Esophagus squamous epithelium (tissue), 4 donors: Measurements from ENCODE around the gene SERPINC1.

Experiments
- POLR2A ChIP-seq, 4 donors: fragments of 450-650 bp; IDR thresholded peaks; one replicate each; pipeline ENCODE4 v1.6.1; 2017; ENCODE audit warnings: antibody characterized with exemption in 4 of 4, mild to moderate bottlenecking in 4 of 4, moderate library complexity in 3 of 4
- TF ChIP-seq, protein P1 (sequence below), 6 experiments: fragments of 450-650 bp in 4 of 6; fragments of 200-600 bp in 2 of 6; sonication (generic) in 2 of 6; IDR thresholded peaks; one replicate each; pipeline ENCODE4 v1.5.1; 2016 to 2019; ENCODE audit warnings: antibody characterized with exemption in 6 of 6, mild to moderate bottlenecking in 4 of 6, moderate library complexity in 4 of 6

DNA sequence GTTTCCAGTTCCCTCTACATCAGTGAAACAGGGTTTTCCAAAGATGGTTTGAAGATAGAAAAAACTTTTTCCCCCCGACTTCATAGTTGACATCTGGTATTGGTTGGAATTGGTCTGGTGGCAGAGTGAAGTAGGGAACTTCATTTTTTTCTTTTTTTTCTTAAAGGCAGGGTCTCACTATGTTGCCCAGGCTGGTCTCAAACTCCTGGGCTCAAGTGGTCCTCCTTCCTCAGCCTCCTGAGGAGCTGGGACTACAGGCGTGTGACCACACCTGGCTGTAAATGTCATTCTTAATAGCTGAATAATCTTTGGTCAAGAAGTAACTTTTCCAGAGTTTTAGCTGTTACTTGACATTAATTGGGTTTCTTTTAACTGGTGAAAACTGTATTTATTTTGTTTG, 27.2 kb downstream of the SERPINC1 start:
- TF ChIP-seq, protein P1, sequence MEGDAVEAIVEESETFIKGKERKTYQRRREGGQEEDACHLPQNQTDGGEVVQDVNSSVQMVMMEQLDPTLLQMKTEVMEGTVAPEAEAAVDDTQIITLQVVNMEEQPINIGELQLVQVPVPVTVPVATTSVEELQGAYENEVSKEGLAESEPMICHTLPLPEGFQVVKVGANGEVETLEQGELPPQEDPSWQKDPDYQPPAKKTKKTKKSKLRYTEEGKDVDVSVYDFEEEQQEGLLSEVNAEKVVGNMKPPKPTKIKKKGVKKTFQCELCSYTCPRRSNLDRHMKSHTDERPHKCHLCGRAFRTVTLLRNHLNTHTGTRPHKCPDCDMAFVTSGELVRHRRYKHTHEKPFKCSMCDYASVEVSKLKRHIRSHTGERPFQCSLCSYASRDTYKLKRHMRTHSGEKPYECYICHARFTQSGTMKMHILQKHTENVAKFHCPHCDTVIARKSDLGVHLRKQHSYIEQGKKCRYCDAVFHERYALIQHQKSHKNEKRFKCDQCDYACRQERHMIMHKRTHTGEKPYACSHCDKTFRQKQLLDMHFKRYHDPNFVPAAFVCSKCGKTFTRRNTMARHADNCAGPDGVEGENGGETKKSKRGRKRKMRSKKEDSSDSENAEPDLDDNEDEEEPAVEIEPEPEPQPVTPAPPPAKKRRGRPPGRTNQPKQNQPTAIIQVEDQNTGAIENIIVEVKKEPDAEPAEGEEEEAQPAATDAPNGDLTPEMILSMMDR (IDR thresholded peaks at IDR 0.05), result no peak
- TF ChIP-seq POLR2A (IDR thresholded peaks at IDR 0.05), result no peak
